Measurements from ENCODE around the gene BMP8A.

DNA sequence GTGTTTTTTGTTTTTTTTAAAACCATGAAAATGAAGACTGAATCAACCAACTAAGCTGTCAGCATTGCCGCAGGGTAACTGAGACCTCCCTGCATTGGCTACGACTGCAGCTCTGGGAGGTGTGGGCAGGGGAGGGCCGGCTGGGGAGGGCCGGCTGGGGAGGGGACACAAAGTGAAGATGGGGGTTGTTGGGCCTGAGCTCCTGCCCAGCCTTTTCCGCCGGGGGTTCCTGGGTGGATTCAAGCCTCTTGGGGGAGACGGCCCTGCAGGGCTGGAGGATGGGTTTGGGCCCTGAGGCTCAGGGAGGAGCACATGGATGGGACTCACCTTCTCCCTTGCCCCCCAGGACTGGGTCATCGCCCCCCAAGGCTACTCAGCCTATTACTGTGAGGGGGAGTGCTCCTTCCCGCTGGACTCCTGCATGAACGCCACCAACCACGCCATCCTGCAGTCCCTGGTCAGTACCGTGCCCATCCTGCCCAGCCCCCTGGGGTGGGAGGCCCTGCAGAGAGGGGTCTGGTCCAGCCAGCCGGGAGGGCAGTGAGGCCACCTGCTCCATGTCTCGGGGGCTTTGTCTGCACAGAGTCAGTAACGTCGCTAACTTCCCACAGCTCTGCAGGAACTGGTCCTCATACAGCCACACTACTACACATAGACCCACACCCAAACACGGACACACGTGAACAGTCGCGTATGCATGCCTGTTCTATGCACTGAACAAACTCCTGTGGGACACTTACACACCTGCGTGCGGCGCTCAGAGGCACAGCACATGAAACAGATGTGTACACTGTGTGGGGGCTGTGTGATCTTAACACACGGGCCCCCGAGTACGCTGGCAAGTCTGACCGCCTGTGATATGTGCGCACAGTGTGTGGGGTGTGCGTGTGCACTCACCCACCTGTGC lies 31.5 kb downstream of the BMP8A start:
- TF ChIP-seq CTCF (conservative IDR thresholded peaks at IDR 0.05; ENCODE audit: low read depth, low read length) (no peak), EZH2 (IDR thresholded peaks at IDR 0.05; ENCODE audit: low read length, unreplicated experiment) (no peak), EZH2phosphoT487 (IDR thresholded peaks at IDR 0.05; ENCODE audit: borderline replicate concordance, low read length) (no peak)

Data from PC-3 (cell line).